Uterus (tissue), 4 donors: Measurements from ENCODE around the gene CYP2E1. TPM values are rescaled to one million over a fixed set of nuclear protein-coding genes. Genes with fewer than 3 reads are reported as not detected.
"Not testable (repeated sequence)": the region's sequence is repeated elsewhere in the genome, so short reads cannot be mapped to it uniquely, and the experiment has no call there.

Source experiments
- DNase-seq, 2 donors: peaks; one replicate each; pipeline ENCODE4 v3.0.0-alpha.2; 2019 to 2020
- H3K27ac ChIP-seq, 2 donors: fragments of 200-600 bp; sonication (generic); 1 replicate in 1 of 2; 2 replicates in 1 of 2; pipeline ENCODE4 v1.5.1; 2016 to 2018
- H3K27me3 ChIP-seq, 2 donors: fragments of 200-600 bp; sonication (generic); one replicate each; pipeline ENCODE4 v1.5.1; 2018 to 2019; ENCODE audit warnings: control low read depth in 1 of 2
- H3K36me3 ChIP-seq, 2 donors: fragments of 200-600 bp; sonication (generic); one replicate each; pipeline ENCODE4 v1.5.1; 2019; ENCODE audit warnings: control low read depth in 1 of 2
- H3K4me1 ChIP-seq, 2 donors: fragments of 200-600 bp; sonication (generic); one replicate each; pipeline ENCODE4 v1.5.1; 2018 to 2019; ENCODE audit warnings: control low read depth in 1 of 2
- H3K4me3 ChIP-seq, 2 donors: fragments of 200-600 bp; sonication (generic); 1 replicate in 1 of 2; 2 replicates in 1 of 2; pipeline ENCODE4 v1.5.1; 2018 to 2019; ENCODE audit warnings: mild to moderate bottlenecking in 1 of 2
- H3K9me3 ChIP-seq, 2 donors: fragments of 200-600 bp; sonication (generic); one replicate each; pipeline ENCODE4 v1.5.1; 2019; ENCODE audit warnings: control low read depth in 1 of 2
- POLR2A ChIP-seq, 2 donors: fragments of 450-650 bp; IDR thresholded peaks; one replicate each; pipeline ENCODE4 v1.6.1; 2016; ENCODE audit warnings: antibody characterized with exemption in 2 of 2, mild to moderate bottlenecking in 1 of 2, moderate library complexity in 1 of 2
- intact Hi-C: fragments of 100-400 bp; cut with DNase I; formaldehyde crosslinking; loops from one replicate; pipeline ENCODE4 v1.15.1; 2023; ENCODE audit warnings: low total_unique reads
- total RNA-seq, 4 donors: library from RNA; depleted of rRNA in 3 of 4; stranded (reverse); fragments of >200 nt in 3 of 4; gene quantifications; one replicate each; pipeline versions ENCODE4 v1.1.0 to v1.2.4, GENCODE V29; 2014 to 2023
- TF ChIP-seq, protein P1 (sequence below), 4 experiments: fragments of 200-600 bp in 2 of 4; fragments of 450-650 bp in 2 of 4; sonication (generic) in 2 of 4; IDR thresholded peaks; one replicate each; pipeline ENCODE4 v1.5.1; 2016 to 2019; ENCODE audit warnings: antibody characterized with exemption in 4 of 4, mild to moderate bottlenecking in 2 of 4, moderate library complexity in 1 of 4
- donor health status: DM: yes; HTN: yes; CAD: no.

Gene CYP2E1
- total RNA-seq, 4 donors from 2014 or later: 0.29 to 6.9 (median 1.1) TPM

DNA sequence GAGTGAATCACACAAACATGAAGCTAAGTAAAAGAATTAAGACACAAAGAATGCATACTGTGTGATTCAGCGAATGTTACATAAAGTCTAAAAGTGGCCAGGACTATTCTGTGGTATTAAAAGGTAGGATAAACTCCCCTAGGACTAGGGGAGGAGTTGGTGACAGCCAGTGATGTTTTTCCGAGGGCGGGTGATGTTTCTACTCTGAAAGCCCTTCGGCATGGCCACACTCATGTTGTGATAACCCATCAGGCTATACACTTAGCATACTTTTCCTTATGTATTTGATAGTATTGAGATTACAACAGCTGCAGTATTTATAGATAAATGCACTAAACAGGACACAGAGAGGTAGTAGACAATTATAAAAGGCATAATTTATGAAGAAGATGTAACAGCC, 15.8 kb upstream of the CYP2E1 start:
- H3K36me3 ChIP-seq: no peaks in the 10 kb centered on the region
- no peak for DNase-seq
- no peak for TF ChIP-seq POLR2A (IDR thresholded peaks at IDR 0.05)
- TF ChIP-seq, protein P1, sequence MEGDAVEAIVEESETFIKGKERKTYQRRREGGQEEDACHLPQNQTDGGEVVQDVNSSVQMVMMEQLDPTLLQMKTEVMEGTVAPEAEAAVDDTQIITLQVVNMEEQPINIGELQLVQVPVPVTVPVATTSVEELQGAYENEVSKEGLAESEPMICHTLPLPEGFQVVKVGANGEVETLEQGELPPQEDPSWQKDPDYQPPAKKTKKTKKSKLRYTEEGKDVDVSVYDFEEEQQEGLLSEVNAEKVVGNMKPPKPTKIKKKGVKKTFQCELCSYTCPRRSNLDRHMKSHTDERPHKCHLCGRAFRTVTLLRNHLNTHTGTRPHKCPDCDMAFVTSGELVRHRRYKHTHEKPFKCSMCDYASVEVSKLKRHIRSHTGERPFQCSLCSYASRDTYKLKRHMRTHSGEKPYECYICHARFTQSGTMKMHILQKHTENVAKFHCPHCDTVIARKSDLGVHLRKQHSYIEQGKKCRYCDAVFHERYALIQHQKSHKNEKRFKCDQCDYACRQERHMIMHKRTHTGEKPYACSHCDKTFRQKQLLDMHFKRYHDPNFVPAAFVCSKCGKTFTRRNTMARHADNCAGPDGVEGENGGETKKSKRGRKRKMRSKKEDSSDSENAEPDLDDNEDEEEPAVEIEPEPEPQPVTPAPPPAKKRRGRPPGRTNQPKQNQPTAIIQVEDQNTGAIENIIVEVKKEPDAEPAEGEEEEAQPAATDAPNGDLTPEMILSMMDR (IDR thresholded peaks at IDR 0.05): no peak
- no peaks in the 10 kb centered on the region for H3K27me3 ChIP-seq
- no peak overlapping the region for H3K4me3 ChIP-seq
- H3K27ac ChIP-seq: no peak overlapping the region
- peaks cover 0 to 7% of the 10 kb centered on the region in 2 donors for H3K9me3 ChIP-seq
- H3K4me1 ChIP-seq: no peaks in the 10 kb centered on the region
- intact Hi-C loops: no loop called here

DNA sequence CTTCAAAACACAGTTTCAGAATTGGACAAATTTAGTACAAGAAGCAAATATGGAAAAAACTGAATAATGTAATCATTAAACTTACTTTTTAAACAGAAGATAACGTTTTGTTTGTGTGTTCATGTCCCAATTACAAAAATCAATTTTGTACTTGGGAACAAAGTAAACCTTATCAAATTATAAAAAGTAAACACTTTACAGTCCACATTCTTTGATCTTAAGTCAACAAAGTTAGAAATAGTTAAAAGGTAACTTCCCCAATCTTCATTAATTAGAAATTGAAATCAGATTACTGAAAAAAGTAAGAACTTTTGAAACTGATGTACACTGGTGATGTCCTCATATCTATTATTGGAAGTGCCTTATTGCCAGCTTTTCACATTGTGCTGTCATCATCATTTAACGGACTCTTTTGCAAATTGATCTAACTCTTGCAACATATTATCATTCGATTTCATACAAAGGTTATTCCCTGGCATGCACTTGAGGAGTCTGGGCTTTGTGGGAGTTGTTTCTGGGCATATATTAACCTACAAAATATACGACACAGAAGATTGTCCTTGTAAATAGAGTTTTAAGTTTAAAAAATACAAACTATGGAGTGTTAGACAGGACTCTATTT, 15.1 kb upstream of the CYP2E1 start:
- TF ChIP-seq, protein P1 (IDR thresholded peaks at IDR 0.05): no peak
- TF ChIP-seq POLR2A (IDR thresholded peaks at IDR 0.05): no peak
- Histone ChIP-seq H3K4me1 (no peaks in the 10 kb centered on the region), H3K9me3 (peaks cover 0 to 7% of the 10 kb centered on the region in 2 donors), H3K4me3 (no peak overlapping the region), H3K27ac (no peak overlapping the region), H3K27me3 (no peaks in the 10 kb centered on the region), H3K36me3 (no peaks in the 10 kb centered on the region)
- intact Hi-C loops: no loop called here
- DNase-seq: no peak

DNA sequence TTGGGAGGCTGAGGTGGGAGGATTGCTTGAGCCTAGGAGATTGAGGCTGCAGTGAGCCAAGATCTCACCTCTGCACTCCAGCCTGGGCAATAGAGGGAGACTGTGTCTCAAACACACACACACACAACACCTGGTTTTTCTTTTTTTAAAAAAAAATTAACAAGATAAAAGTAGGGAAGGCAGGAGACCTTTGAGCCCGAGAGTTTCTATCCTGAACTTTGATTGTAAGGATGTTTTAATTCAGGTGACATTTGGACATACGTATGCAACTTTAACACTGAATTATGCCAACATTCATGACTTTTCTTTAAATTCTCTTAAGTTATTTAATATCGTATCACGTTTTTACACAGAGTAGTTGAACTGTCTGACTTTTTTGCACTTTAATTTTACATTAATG, 11.7 kb upstream of the CYP2E1 start:
- Histone ChIP-seq H3K9me3 (no peaks in the 10 kb centered on the region), H3K27ac (no peak overlapping the region), H3K4me1 (peaks cover 0 to 7% of the 10 kb centered on the region in 2 donors), H3K4me3 (no peak overlapping the region), H3K36me3 (no peaks in the 10 kb centered on the region), H3K27me3 (no peaks in the 10 kb centered on the region)
- DNase-seq: no peak
- TF ChIP-seq, protein P1 (IDR thresholded peaks at IDR 0.05): no peak
- TF ChIP-seq POLR2A (IDR thresholded peaks at IDR 0.05): no peak
- intact Hi-C loops: no loop called here

DNA sequence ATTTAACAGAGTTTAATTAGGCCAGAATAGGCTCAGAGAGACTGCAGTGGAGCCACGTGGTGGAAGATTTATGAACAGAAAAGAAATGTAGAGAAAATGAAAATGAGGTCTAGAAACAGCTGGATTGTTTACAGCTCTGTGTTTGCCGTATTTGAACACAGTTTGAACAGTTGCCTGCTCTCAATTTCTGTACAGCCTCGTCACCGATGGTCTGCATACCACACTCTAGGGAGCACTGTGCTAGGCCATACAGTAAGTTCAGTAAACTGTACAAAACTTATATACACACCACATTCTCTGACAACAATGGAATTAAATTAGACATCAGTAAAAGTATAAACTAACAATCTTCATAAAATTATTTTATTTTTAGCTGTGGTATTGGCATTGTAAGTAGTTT, 11.1 kb upstream of the CYP2E1 start:
- TF ChIP-seq, protein P1 (IDR thresholded peaks at IDR 0.05): no peak
- TF ChIP-seq POLR2A (IDR thresholded peaks at IDR 0.05): no peak
- Histone ChIP-seq H3K4me3 (no peak overlapping the region), H3K9me3 (no peaks in the 10 kb centered on the region), H3K4me1 (peaks cover 0 to 7% of the 10 kb centered on the region in 2 donors), H3K36me3 (no peaks in the 10 kb centered on the region), H3K27me3 (no peaks in the 10 kb centered on the region), H3K27ac (no peak overlapping the region)
- intact Hi-C loops: no loop called here
- DNase-seq: no peak

DNA sequence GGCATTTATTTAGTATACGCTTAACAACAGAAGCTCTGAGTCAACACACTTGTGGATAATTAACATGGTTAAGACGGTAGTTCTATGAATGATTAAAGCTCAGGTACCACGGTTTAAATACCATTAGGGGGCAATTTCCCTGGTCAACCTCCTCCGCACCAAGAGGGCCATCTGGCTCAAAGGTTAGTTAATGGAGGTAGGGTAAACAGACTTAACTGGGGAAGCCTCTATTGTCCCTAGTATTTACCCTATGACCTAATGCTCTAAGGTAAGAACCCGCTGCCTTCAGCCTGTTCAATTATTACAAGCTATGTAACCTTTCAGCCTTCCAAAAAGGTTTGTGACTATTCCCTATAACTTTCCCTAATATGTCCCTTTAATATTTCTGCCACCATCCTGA, 8.6 kb upstream of the CYP2E1 start:
- H3K36me3 ChIP-seq, H3K27me3 ChIP-seq, DNase-seq, H3K27ac ChIP-seq, intact Hi-C loops, H3K4me1 ChIP-seq, H3K9me3 ChIP-seq, H3K4me3 ChIP-seq: not testable (repeated sequence)
